ENCODE measurements around the gene TMPRSS7. TPM values are rescaled to one million over a fixed set of nuclear protein-coding genes. Genes with fewer than 3 reads are reported as not detected.

The TMPRSS7 gene
- total and polyA plus RNA-seq, 2 donors from 2014 or later: not detected

GRCh38 chr3:112018712-112019111, 15.8 kb upstream of the TMPRSS7 start:
- DNase-seq (no peak), FAIRE-seq (no peak)
- Histone ChIP-seq H3K9ac (ENCODE audit: low read length in 3 of 3) (no peak overlapping the region), H3K4me1 (ENCODE audit: control insufficient read depth in 2 of 3, insufficient read depth in 2 of 3, low read depth in 1 of 3, low read length in 3 of 3) (no peaks in the 10 kb centered on the region), H3K36me3 (ENCODE audit: control insufficient read depth in 2 of 3, insufficient read depth in 3 of 3, low read length in 3 of 3) (no peaks in the 10 kb centered on the region), H3K9me3 (ENCODE audit: control insufficient read depth in 2 of 3, insufficient read depth in 1 of 3, low read length in 3 of 3) (no peaks in the 10 kb centered on the region), H3K27me3 (ENCODE audit: control insufficient read depth, insufficient read depth, low read length) (no peaks in the 10 kb centered on the region), H3K27ac (ENCODE audit: low read depth in 2 of 2, low read length in 2 of 2) (no peak overlapping the region), H3K4me3 (ENCODE audit: low read length in 3 of 3) (no peak overlapping the region)
- intact Hi-C loops (cut with DNase I): no loop called here
- no peak for TF ChIP-seq CTCF (IDR thresholded peaks at IDR 0.05; ENCODE audit: borderline replicate concordance, extremely low read depth, insufficient read depth)

GRCh38 chr3:112019716-112020115, 14.8 kb upstream of the TMPRSS7 start:
- H3K9me3 ChIP-seq (ENCODE audit: control insufficient read depth in 2 of 3, insufficient read depth in 1 of 3, low read length in 3 of 3): no peaks in the 10 kb centered on the region
- no peak for TF ChIP-seq CTCF (IDR thresholded peaks at IDR 0.05; ENCODE audit: borderline replicate concordance, extremely low read depth, insufficient read depth)
- intact Hi-C loops (cut with DNase I): no loop called here
- no peaks in the 10 kb centered on the region for H3K36me3 ChIP-seq (ENCODE audit: control insufficient read depth in 2 of 3, insufficient read depth in 3 of 3, low read length in 3 of 3)
- DNase-seq (no peak), FAIRE-seq (no peak)
- no peaks in the 10 kb centered on the region for H3K27me3 ChIP-seq (ENCODE audit: control insufficient read depth, insufficient read depth, low read length)
- no peak overlapping the region for H3K9ac ChIP-seq (ENCODE audit: low read length in 3 of 3)
- H3K4me3 ChIP-seq (ENCODE audit: low read length in 3 of 3): no peak overlapping the region
- no peak overlapping the region for H3K27ac ChIP-seq (ENCODE audit: low read depth in 2 of 2, low read length in 2 of 2)
- no peaks in the 10 kb centered on the region for H3K4me1 ChIP-seq (ENCODE audit: control insufficient read depth in 2 of 3, insufficient read depth in 2 of 3, low read depth in 1 of 3, low read length in 3 of 3)

GRCh38 chr3:112020674-112021085, 13.9 kb upstream of the TMPRSS7 start:
- Histone ChIP-seq H3K27ac (ENCODE audit: low read depth in 2 of 2, low read length in 2 of 2) (no peak overlapping the region), H3K4me3 (ENCODE audit: low read length in 3 of 3) (no peak overlapping the region), H3K9ac (ENCODE audit: low read length in 3 of 3) (no peak overlapping the region), H3K9me3 (ENCODE audit: control insufficient read depth in 2 of 3, insufficient read depth in 1 of 3, low read length in 3 of 3) (no peaks in the 10 kb centered on the region), H3K36me3 (ENCODE audit: control insufficient read depth in 2 of 3, insufficient read depth in 3 of 3, low read length in 3 of 3) (no peaks in the 10 kb centered on the region), H3K4me1 (ENCODE audit: control insufficient read depth in 2 of 3, insufficient read depth in 2 of 3, low read depth in 1 of 3, low read length in 3 of 3) (no peaks in the 10 kb centered on the region), H3K27me3 (ENCODE audit: control insufficient read depth, insufficient read depth, low read length) (no peaks in the 10 kb centered on the region)
- FAIRE-seq (no peak), DNase-seq (no peak)
- no peak for TF ChIP-seq CTCF (IDR thresholded peaks at IDR 0.05; ENCODE audit: borderline replicate concordance, extremely low read depth, insufficient read depth)
- intact Hi-C loops (cut with DNase I): no loop called here

GRCh38 chr3:112027142-112027541, 7.4 kb upstream of the TMPRSS7 start:
- FAIRE-seq (no peak), DNase-seq (no peak)
- Histone ChIP-seq H3K4me1 (ENCODE audit: control insufficient read depth in 2 of 3, insufficient read depth in 2 of 3, low read depth in 1 of 3, low read length in 3 of 3) (no peaks in the 10 kb centered on the region), H3K27me3 (ENCODE audit: control insufficient read depth, insufficient read depth, low read length) (no peaks in the 10 kb centered on the region), H3K4me3 (ENCODE audit: low read length in 3 of 3) (no peak overlapping the region), H3K27ac (ENCODE audit: low read depth in 2 of 2, low read length in 2 of 2) (no peak overlapping the region), H3K36me3 (ENCODE audit: control insufficient read depth in 2 of 3, insufficient read depth in 3 of 3, low read length in 3 of 3) (no peaks in the 10 kb centered on the region), H3K9ac (ENCODE audit: low read length in 3 of 3) (no peak overlapping the region), H3K9me3 (ENCODE audit: control insufficient read depth in 2 of 3, insufficient read depth in 1 of 3, low read length in 3 of 3) (no peaks in the 10 kb centered on the region)
- TF ChIP-seq CTCF (IDR thresholded peaks at IDR 0.05; ENCODE audit: borderline replicate concordance, extremely low read depth, insufficient read depth): no peak
- intact Hi-C loops (cut with DNase I): no loop called here

All from kidney (tissue), 14 donors.